ENCODE measurements around the gene CRYBG1. TPM values are rescaled to one million over a fixed set of nuclear protein-coding genes. Genes with fewer than 3 reads are reported as not detected.

CRYBG1 gene
- total and polyA plus RNA-seq, 10 of the 15 experiments (the other 5 are each of a cell fraction or from before 2014, with no cell fraction given), result 6.5 to 57.0 (median 25.2) TPM

GRCh38 chr6:106486236-106486635, 125.7 kb downstream of the CRYBG1 start:
- Histone ChIP-seq H3K4me3 (no peak overlapping the region), H3K4me2 (ENCODE audit: control insufficient read depth, insufficient read depth) (no peak overlapping the region), H3K36me3 (ENCODE audit: control insufficient read depth in 2 of 2, insufficient read depth in 2 of 2, low read length in 1 of 2) (no peaks in the 10 kb centered on the region), H4K20me1 (ENCODE audit: control insufficient read depth, insufficient read depth) (no peaks in the 10 kb centered on the region), H2AFZ (ENCODE audit: control insufficient read depth, low read depth, low read length) (no peak overlapping the region), H3K9me3 (replicated peaks; ENCODE audit: control insufficient read depth, insufficient read depth, low read length) (no peaks in the 10 kb centered on the region; the same call in 2 of the 3 replicates), H3K27ac (ENCODE audit: control insufficient read depth, insufficient read depth) (no peak overlapping the region), H3K4me1 (ENCODE audit: control insufficient read depth, insufficient read depth, low read length) (no peaks in the 10 kb centered on the region), H3K27me3 (replicated peaks in 1 of 2; ENCODE audit: control insufficient read depth in 2 of 2, insufficient read depth in 2 of 2, low read length in 1 of 2) (no peaks in the 10 kb centered on the region), H3K79me2 (ENCODE audit: control insufficient read depth, insufficient read depth, low read length) (no peaks in the 10 kb centered on the region), H3K9ac (ENCODE audit: control insufficient read depth, insufficient read depth, low read length) (no peak overlapping the region)
- in situ Hi-C loops (cut with MboI), result no loop called here
- ChIA-PET POLR2A (interaction anchor here (0.6 kb wide), 1 partner anchor 24 kb away, joined by 3 read pairs; no protein-coding TSS in a partner anchor), SMC1A (ENCODE audit: uncharacterized antibody, unreplicated experiment) (interaction anchor here (1.6 kb wide), 1 partner anchor 73 kb away, joined by 4 read pairs; no protein-coding TSS in a partner anchor), RAD21 (ENCODE audit: unreplicated experiment) (no interaction called here), CTCF (interaction anchor here (1.3 kb wide), 1 partner anchor 58 kb away, joined by 3 read pairs; no protein-coding TSS in a partner anchor)
- intact Hi-C loops (cut with micrococcal nuclease; ENCODE audit: unreplicated experiment), result no loop called here
- FAIRE-seq (no peak), DNase-seq (ENCODE audit: low read depth, low spot score) (no peak), ATAC-seq (no peak)
- BruUV-seq (replicated peaks), result no TSS peak
- 76% methylated on average over 1 of the region's 1 CpG for WGBS (ENCODE audit: insufficient coverage, insufficient replicate concordance, low lambda C conversion rate, missing lambda C conversion rate)
- TF ChIP-seq SMAD5 (IDR thresholded peaks at IDR 0.05; ENCODE audit: low read depth), result no peak
- no peak for TF ChIP-seq NR2C2 (IDR thresholded peaks at IDR 0.05; ENCODE audit: borderline replicate concordance, control insufficient read depth, insufficient read length, low read depth)
- TF ChIP-seq MEF2A (IDR thresholded peaks at IDR 0.05; ENCODE audit: insufficient read depth, low read depth, low read length), result no peak
- no peak for TF ChIP-seq MTA2 (IDR thresholded peaks at IDR 0.05; ENCODE audit: low read depth)
- no peak for TF ChIP-seq NFYA (IDR thresholded peaks at IDR 0.05; ENCODE audit: borderline replicate concordance, low read depth, low read length)
- no peak for TF ChIP-seq TARDBP (IDR thresholded peaks at IDR 0.05; ENCODE audit: borderline replicate concordance)
- TF ChIP-seq ZNF207 (IDR thresholded peaks at IDR 0.05; ENCODE audit: borderline replicate concordance), result no peak
